ENCODE data around the gene CCDC13.

DNA sequence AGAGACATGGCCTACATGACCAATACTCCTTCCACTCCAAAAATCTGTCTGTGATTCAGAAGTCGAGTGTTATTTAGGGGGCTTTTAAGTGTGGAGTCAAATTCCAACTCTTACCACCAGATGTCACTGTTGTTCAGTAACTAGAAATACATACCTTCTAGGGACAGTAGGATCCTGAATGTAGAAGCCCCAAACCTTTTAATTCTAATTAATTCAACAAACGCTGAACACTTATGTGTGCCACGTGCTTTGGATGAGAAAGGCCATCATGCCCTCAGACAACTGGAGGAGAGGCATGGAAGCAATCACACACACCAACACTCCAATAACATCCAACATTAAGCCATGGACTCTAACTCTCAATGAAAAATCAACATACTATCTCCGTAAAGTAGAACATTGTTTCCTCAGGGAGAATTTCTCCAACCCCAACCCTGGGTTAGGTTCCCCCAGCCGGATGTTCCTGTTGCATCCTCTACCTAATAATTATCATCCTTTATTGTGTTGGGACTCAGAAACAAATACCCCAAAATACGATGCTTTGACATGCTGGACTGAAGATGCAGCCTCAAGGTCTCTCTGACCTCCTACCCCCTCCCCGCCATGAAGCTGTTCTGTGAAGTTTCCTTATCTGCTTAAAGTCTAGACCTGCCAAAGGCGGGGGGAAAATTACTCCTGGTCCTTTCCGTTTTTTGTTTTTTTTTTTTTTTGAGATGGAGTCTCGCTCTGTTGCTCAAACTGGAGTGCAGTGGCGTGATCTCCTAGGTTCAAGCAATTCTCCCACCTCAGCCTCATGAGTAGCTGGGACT, 8.0 kb upstream of the CCDC13 start:
- TF ChIP-seq, protein P1, sequence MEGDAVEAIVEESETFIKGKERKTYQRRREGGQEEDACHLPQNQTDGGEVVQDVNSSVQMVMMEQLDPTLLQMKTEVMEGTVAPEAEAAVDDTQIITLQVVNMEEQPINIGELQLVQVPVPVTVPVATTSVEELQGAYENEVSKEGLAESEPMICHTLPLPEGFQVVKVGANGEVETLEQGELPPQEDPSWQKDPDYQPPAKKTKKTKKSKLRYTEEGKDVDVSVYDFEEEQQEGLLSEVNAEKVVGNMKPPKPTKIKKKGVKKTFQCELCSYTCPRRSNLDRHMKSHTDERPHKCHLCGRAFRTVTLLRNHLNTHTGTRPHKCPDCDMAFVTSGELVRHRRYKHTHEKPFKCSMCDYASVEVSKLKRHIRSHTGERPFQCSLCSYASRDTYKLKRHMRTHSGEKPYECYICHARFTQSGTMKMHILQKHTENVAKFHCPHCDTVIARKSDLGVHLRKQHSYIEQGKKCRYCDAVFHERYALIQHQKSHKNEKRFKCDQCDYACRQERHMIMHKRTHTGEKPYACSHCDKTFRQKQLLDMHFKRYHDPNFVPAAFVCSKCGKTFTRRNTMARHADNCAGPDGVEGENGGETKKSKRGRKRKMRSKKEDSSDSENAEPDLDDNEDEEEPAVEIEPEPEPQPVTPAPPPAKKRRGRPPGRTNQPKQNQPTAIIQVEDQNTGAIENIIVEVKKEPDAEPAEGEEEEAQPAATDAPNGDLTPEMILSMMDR (IDR thresholded peaks at IDR 0.05; ENCODE audit: poor library complexity, severe bottlenecking): peak; percentile 85
- TF ChIP-seq POLR2AphosphoS5 (IDR thresholded peaks at IDR 0.05) (no peak), MXI1 (conservative IDR thresholded peaks at IDR 0.05; ENCODE audit: poor library complexity, severe bottlenecking) (no peak), EZH2 (IDR thresholded peaks at IDR 0.05; ENCODE audit: borderline replicate concordance, insufficient read depth, low read length, poor library complexity, severe bottlenecking) (no peak), SMC3 (conservative IDR thresholded peaks at IDR 0.05; ENCODE audit: poor library complexity) (peak; percentile 78), RAD21 (conservative IDR thresholded peaks at IDR 0.05) (peak; percentile 77), EP300 (conservative IDR thresholded peaks at IDR 0.05; ENCODE audit: poor library complexity, severe bottlenecking) (no peak), TAF1 (IDR thresholded peaks at IDR 0.05; ENCODE audit: low read depth) (no peak)
- TF ChIP-seq, protein P2, sequence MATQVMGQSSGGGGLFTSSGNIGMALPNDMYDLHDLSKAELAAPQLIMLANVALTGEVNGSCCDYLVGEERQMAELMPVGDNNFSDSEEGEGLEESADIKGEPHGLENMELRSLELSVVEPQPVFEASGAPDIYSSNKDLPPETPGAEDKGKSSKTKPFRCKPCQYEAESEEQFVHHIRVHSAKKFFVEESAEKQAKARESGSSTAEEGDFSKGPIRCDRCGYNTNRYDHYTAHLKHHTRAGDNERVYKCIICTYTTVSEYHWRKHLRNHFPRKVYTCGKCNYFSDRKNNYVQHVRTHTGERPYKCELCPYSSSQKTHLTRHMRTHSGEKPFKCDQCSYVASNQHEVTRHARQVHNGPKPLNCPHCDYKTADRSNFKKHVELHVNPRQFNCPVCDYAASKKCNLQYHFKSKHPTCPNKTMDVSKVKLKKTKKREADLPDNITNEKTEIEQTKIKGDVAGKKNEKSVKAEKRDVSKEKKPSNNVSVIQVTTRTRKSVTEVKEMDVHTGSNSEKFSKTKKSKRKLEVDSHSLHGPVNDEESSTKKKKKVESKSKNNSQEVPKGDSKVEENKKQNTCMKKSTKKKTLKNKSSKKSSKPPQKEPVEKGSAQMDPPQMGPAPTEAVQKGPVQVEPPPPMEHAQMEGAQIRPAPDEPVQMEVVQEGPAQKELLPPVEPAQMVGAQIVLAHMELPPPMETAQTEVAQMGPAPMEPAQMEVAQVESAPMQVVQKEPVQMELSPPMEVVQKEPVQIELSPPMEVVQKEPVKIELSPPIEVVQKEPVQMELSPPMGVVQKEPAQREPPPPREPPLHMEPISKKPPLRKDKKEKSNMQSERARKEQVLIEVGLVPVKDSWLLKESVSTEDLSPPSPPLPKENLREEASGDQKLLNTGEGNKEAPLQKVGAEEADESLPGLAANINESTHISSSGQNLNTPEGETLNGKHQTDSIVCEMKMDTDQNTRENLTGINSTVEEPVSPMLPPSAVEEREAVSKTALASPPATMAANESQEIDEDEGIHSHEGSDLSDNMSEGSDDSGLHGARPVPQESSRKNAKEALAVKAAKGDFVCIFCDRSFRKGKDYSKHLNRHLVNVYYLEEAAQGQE (IDR thresholded peaks at IDR 0.05; ENCODE audit: borderline replicate concordance): no peak

Data from neural cell (in vitro differentiated cells).